Endothelial cell (in vitro differentiated cells): Measurements from ENCODE around the gene DOCK1. TPM values are rescaled to one million over a fixed set of nuclear protein-coding genes. Genes with fewer than 3 reads are reported as not detected.

Experiments used
- DNase-seq: peaks from one replicate; pipeline ENCODE4 v3.0.0; 2021; ENCODE audit warnings: low spot score
- H3K27ac Mint-ChIP-seq: one replicate; pipeline ENCODE4 v1.8.0; 2021; ENCODE audit warnings: mixed read lengths, inconsistent platforms; ENCODE audit not compliant: unreplicated experiment
- H3K27me3 Mint-ChIP-seq: one replicate; pipeline ENCODE4 v1.8.0; 2021; ENCODE audit warnings: mild to moderate bottlenecking, moderate library complexity, mixed read lengths, inconsistent platforms; ENCODE audit not compliant: unreplicated experiment
- H3K36me3 Mint-ChIP-seq: one replicate; pipeline ENCODE4 v1.8.0; 2021; ENCODE audit warnings: mild to moderate bottlenecking, low read depth, mixed read lengths, inconsistent platforms; ENCODE audit not compliant: unreplicated experiment
- H3K4me1 Mint-ChIP-seq: one replicate; pipeline ENCODE4 v1.8.0; 2021; ENCODE audit warnings: mild to moderate bottlenecking, mixed read lengths, inconsistent platforms; ENCODE audit not compliant: unreplicated experiment
- H3K4me3 Mint-ChIP-seq: one replicate; pipeline ENCODE4 v1.8.0; 2021; ENCODE audit warnings: mild to moderate bottlenecking, mixed read lengths, inconsistent platforms; ENCODE audit not compliant: unreplicated experiment
- H3K9me3 Mint-ChIP-seq: one replicate; pipeline ENCODE4 v1.8.0; 2021; ENCODE audit warnings: mixed read lengths, inconsistent platforms; ENCODE audit not compliant: unreplicated experiment
- CTCF ChIP-seq: fragments of 200-600 bp; sonication (generic); IDR thresholded peaks from one replicate; pipeline ENCODE4 v1.5.0; 2021; ENCODE audit warnings: antibody characterized with exemption; ENCODE audit not compliant: unreplicated experiment
- total RNA-seq: library from RNA; stranded (reverse); fragmentation: NEBNext Ultra II Directional; extraction: Animal tissue kit (Norgen Biotek cat#: 25700); gene quantifications from one replicate; pipeline ENCODE4 v1.2.1, GENCODE V29; 2021; ENCODE audit not compliant: unreplicated experiment

Gene DOCK1
- total RNA-seq, 1 donor from 2014 or later, result 116 TPM

GRCh38 chr10:127190427-127190826, 285.2 kb downstream of the DOCK1 start:
- Mint-ChIP-seq H3K9me3 (no peaks in the 10 kb centered on the region), H3K36me3 (peaks cover 9% of the 10 kb centered on the region), H3K4me1 (peaks cover 33% of the 10 kb centered on the region), H3K27me3 (peaks cover 6% of the 10 kb centered on the region), H3K4me3 (no peak overlapping the region), H3K27ac (peak overlapping the region; percentile 1)
- no peak for TF ChIP-seq CTCF
- DNase-seq, result no peak

- peaks cover 37% of the 10 kb centered on the region for H3K4me1 Mint-ChIP-seq
Measured at GRCh38 chr10:127193125-127193524, 287.9 kb downstream of the DOCK1 start.

GRCh38 chr10:127194111-127194510, 288.9 kb downstream of the DOCK1 start:
- no peak for DNase-seq
- H3K27me3 Mint-ChIP-seq, result peaks cover 10% of the 10 kb centered on the region
- no peaks in the 10 kb centered on the region for H3K9me3 Mint-ChIP-seq
- H3K27ac Mint-ChIP-seq, result no peak overlapping the region
- TF ChIP-seq CTCF, result no peak
- no peaks in the 10 kb centered on the region for H3K36me3 Mint-ChIP-seq
- peak overlapping the region; percentile 86 for H3K4me3 Mint-ChIP-seq
- peaks cover 37% of the 10 kb centered on the region for H3K4me1 Mint-ChIP-seq

More at GRCh38 chr10:127193125-127193524, 287.9 kb downstream of the DOCK1 start:
- H3K36me3 Mint-ChIP-seq, result no peaks in the 10 kb centered on the region
- peaks cover 10% of the 10 kb centered on the region for H3K27me3 Mint-ChIP-seq
- H3K4me3 Mint-ChIP-seq, result no peak overlapping the region
- no peak overlapping the region for H3K27ac Mint-ChIP-seq
- no peak for DNase-seq
- TF ChIP-seq CTCF, result no peak
- H3K9me3 Mint-ChIP-seq, result no peaks in the 10 kb centered on the region

- no peak for TF ChIP-seq CTCF
- no peak for DNase-seq
- H3K27ac Mint-ChIP-seq, result no peak overlapping the region
- H3K4me1 Mint-ChIP-seq, result peaks cover 37% of the 10 kb centered on the region
- H3K36me3 Mint-ChIP-seq, result no peaks in the 10 kb centered on the region
- H3K9me3 Mint-ChIP-seq, result no peaks in the 10 kb centered on the region
- H3K4me3 Mint-ChIP-seq, result peak overlapping the region; percentile 86
- H3K27me3 Mint-ChIP-seq, result peaks cover 10% of the 10 kb centered on the region
Measured at GRCh38 chr10:127194599-127194998, 289.4 kb downstream of the DOCK1 start.

- Mint-ChIP-seq H3K9me3 (no peaks in the 10 kb centered on the region), H3K27me3 (peaks cover 10% of the 10 kb centered on the region), H3K36me3 (no peaks in the 10 kb centered on the region), H3K27ac (no peak overlapping the region), H3K4me3 (peak overlapping the region; percentile 86), H3K4me1 (peaks cover 33% of the 10 kb centered on the region)
- DNase-seq, result peak; percentile 26
- TF ChIP-seq CTCF, result no peak
Measured at GRCh38 chr10:127195041-127195506, 289.8 kb downstream of the DOCK1 start.
